Activated T-cell treated with anti-CD3 and anti-CD28 coated beads, Interleukin-2, amount 50 U/mL, for 72 hours (primary cell): ENCODE measurements around the gene WDR86. TPM values are rescaled to one million over a fixed set of nuclear protein-coding genes. Genes with fewer than 3 reads are reported as not detected.

Experiments
- ATAC-seq, 2 donors: fragments of 150-1000 bp; cut with Tn5 transposase; replicated peaks in 1 of 2; 2 replicates each; pipeline ENCODE4 v1.10.0; 2021; ENCODE audit warnings: moderate library complexity in 2 of 2, mild to moderate bottlenecking in 1 of 2
- DNase-seq, 2 donors: peaks; one replicate each; pipeline ENCODE4 v3.0.0; 2021 to 2022; ENCODE audit warnings: mixed read lengths in 1 of 2
- H3K27ac Mint-ChIP-seq: one replicate; pipeline ENCODE4 v1.8.0; 2022; ENCODE audit warnings: mild to moderate bottlenecking, moderate library complexity, mixed read lengths
- H3K27me3 Mint-ChIP-seq: one replicate; pipeline ENCODE4 v1.8.0; 2022; ENCODE audit warnings: low read depth, mixed read lengths
- H3K36me3 Mint-ChIP-seq, 2 donors: one replicate each; pipeline ENCODE4 v1.8.0; 2022; ENCODE audit warnings: mixed read lengths in 2 of 2, mild to moderate bottlenecking in 1 of 2; ENCODE audit not compliant: insufficient read depth in 2 of 2
- H3K4me1 Mint-ChIP-seq: one replicate; pipeline ENCODE4 v1.8.0; 2022; ENCODE audit warnings: low read depth, mixed read lengths
- H3K4me3 Mint-ChIP-seq, 2 donors: one replicate each; pipeline ENCODE4 v1.8.0; 2022; ENCODE audit warnings: mild to moderate bottlenecking in 2 of 2, mixed read lengths in 2 of 2, moderate library complexity in 2 of 2
- H3K9me3 Mint-ChIP-seq, 2 donors: one replicate each; pipeline ENCODE4 v1.8.0; 2022; ENCODE audit warnings: mixed read lengths in 2 of 2
- total RNA-seq, 2 donors: library from RNA; stranded (reverse); gene quantifications; one replicate each; pipeline ENCODE4 v1.2.3, GENCODE V29; 2022

WDR86 gene
- total RNA-seq, 2 donors from 2014 or later, result 0.53 to 1.0 TPM

- no peaks in the 10 kb centered on the region for H3K9me3 Mint-ChIP-seq
- H3K27me3 Mint-ChIP-seq, result no peaks in the 10 kb centered on the region
- H3K4me3 Mint-ChIP-seq, result peak overlapping the region in 1 of 2 donors; percentile 46
- H3K36me3 Mint-ChIP-seq, result no peaks in the 10 kb centered on the region
- H3K27ac Mint-ChIP-seq, result no peak overlapping the region
- DNase-seq, result no peak
- no peak for ATAC-seq
- H3K4me1 Mint-ChIP-seq, result peaks cover 49% of the 10 kb centered on the region
Observed at GRCh38 chr7:151428378-151429236, 18.8 kb upstream of the WDR86 start.

- Mint-ChIP-seq H3K4me1 (peaks cover 42% of the 10 kb centered on the region), H3K36me3 (no peaks in the 10 kb centered on the region), H3K4me3 (peak overlapping the region in 1 of 2 donors; percentile 46), H3K27me3 (no peaks in the 10 kb centered on the region), H3K27ac (no peak overlapping the region), H3K9me3 (no peaks in the 10 kb centered on the region)
- ATAC-seq, result no peak
- DNase-seq, result no peak
Observed at GRCh38 chr7:151427705-151428377, 18.0 kb upstream of the WDR86 start.

GRCh38 chr7:151426904-151427704, 17.3 kb upstream of the WDR86 start:
- H3K9me3 Mint-ChIP-seq, result peaks cover 0 to under 1% of the 10 kb centered on the region in 2 donors
- DNase-seq, result no peak
- no peak overlapping the region for H3K4me3 Mint-ChIP-seq
- H3K27me3 Mint-ChIP-seq, result no peaks in the 10 kb centered on the region
- ATAC-seq, result no peak
- H3K4me1 Mint-ChIP-seq, result peaks cover 36% of the 10 kb centered on the region
- no peak overlapping the region for H3K27ac Mint-ChIP-seq
- peaks cover 0 to 1% of the 10 kb centered on the region in 2 donors for H3K36me3 Mint-ChIP-seq

GRCh38 chr7:151426441-151426903, 16.6 kb upstream of the WDR86 start:
- Mint-ChIP-seq H3K36me3 (peaks cover 1 to 6% of the 10 kb centered on the region in 2 donors), H3K27ac (no peak overlapping the region), H3K4me3 (no peak overlapping the region), H3K4me1 (peaks cover 34% of the 10 kb centered on the region), H3K27me3 (no peaks in the 10 kb centered on the region), H3K9me3 (peaks cover 2 to 5% of the 10 kb centered on the region in 2 donors)
- no peak for DNase-seq
- no peak for ATAC-seq

- no peak overlapping the region for H3K4me3 Mint-ChIP-seq
- H3K36me3 Mint-ChIP-seq, result peaks cover 1 to 6% of the 10 kb centered on the region in 2 donors
- H3K9me3 Mint-ChIP-seq, result peaks cover 2 to 5% of the 10 kb centered on the region in 2 donors
- DNase-seq, result no peak
- H3K27me3 Mint-ChIP-seq, result no peaks in the 10 kb centered on the region
- ATAC-seq, result no peak
- H3K27ac Mint-ChIP-seq, result no peak overlapping the region
- peaks cover 31% of the 10 kb centered on the region for H3K4me1 Mint-ChIP-seq
Observed at GRCh38 chr7:151425670-151426440, 16.0 kb upstream of the WDR86 start.

- ATAC-seq, result no peak
- DNase-seq, result no peak
- Mint-ChIP-seq H3K27me3 (no peaks in the 10 kb centered on the region), H3K9me3 (peaks cover 4 to 5% of the 10 kb centered on the region in 2 donors), H3K36me3 (peaks cover 1 to 10% of the 10 kb centered on the region in 2 donors), H3K27ac (no peak overlapping the region), H3K4me3 (no peak overlapping the region), H3K4me1 (peaks cover 23% of the 10 kb centered on the region)
Observed at GRCh38 chr7:151424799-151425198, 15.0 kb upstream of the WDR86 start.

GRCh38 chr7:151423936-151424335, 14.1 kb upstream of the WDR86 start:
- no peak overlapping the region for H3K27ac Mint-ChIP-seq
- H3K4me3 Mint-ChIP-seq, result no peak overlapping the region
- peaks cover 14% of the 10 kb centered on the region for H3K4me1 Mint-ChIP-seq
- DNase-seq (no peak), ATAC-seq (no peak)
- H3K36me3 Mint-ChIP-seq, result peaks cover 1 to 10% of the 10 kb centered on the region in 2 donors
- peaks cover 4 to 5% of the 10 kb centered on the region in 2 donors for H3K9me3 Mint-ChIP-seq
- no peaks in the 10 kb centered on the region for H3K27me3 Mint-ChIP-seq

- Mint-ChIP-seq H3K27ac (no peak overlapping the region), H3K27me3 (no peaks in the 10 kb centered on the region), H3K9me3 (peaks cover 5 to 6% of the 10 kb centered on the region in 2 donors), H3K4me3 (no peak overlapping the region), H3K36me3 (peaks cover 3 to 12% of the 10 kb centered on the region in 2 donors), H3K4me1 (peaks cover 7% of the 10 kb centered on the region)
- DNase-seq, result no peak
- ATAC-seq, result no peak
Observed at GRCh38 chr7:151423226-151423625, 13.4 kb upstream of the WDR86 start.

- no peak for ATAC-seq
- H3K9me3 Mint-ChIP-seq, result peaks cover 7 to 9% of the 10 kb centered on the region in 2 donors
- no peaks in the 10 kb centered on the region for H3K4me1 Mint-ChIP-seq
- DNase-seq, result no peak
- H3K36me3 Mint-ChIP-seq, result peaks cover 5 to 15% of the 10 kb centered on the region in 2 donors
- no peak overlapping the region for H3K27ac Mint-ChIP-seq
- no peaks in the 10 kb centered on the region for H3K27me3 Mint-ChIP-seq
- no peak overlapping the region for H3K4me3 Mint-ChIP-seq
Observed at GRCh38 chr7:151422212-151422611, 12.4 kb upstream of the WDR86 start.

GRCh38 chr7:151420144-151420543, 10.3 kb upstream of the WDR86 start:
- peaks cover 5% of the 10 kb centered on the region for H3K4me1 Mint-ChIP-seq
- H3K9me3 Mint-ChIP-seq, result peaks cover 7 to 9% of the 10 kb centered on the region in 2 donors
- no peaks in the 10 kb centered on the region for H3K27me3 Mint-ChIP-seq
- DNase-seq (no peak), ATAC-seq (no peak)
- H3K27ac Mint-ChIP-seq, result no peak overlapping the region
- no peak overlapping the region for H3K4me3 Mint-ChIP-seq
- peaks cover 7 to 15% of the 10 kb centered on the region in 2 donors for H3K36me3 Mint-ChIP-seq

GRCh38 chr7:151416941-151417315, 7.1 kb upstream of the WDR86 start:
- no peak for DNase-seq
- Mint-ChIP-seq H3K27me3 (peaks cover 15% of the 10 kb centered on the region), H3K36me3 (peaks cover 6 to 14% of the 10 kb centered on the region in 2 donors), H3K4me3 (no peak overlapping the region), H3K4me1 (peaks cover 33% of the 10 kb centered on the region), H3K9me3 (peaks cover 5 to 6% of the 10 kb centered on the region in 2 donors), H3K27ac (no peak overlapping the region)
- no peak for ATAC-seq
